Measurements from ENCODE around the gene PTPRJ. TPM values are rescaled to one million over a fixed set of nuclear protein-coding genes. Genes with fewer than 3 reads are reported as not detected.

PTPRJ gene
- total RNA-seq, 1 donor from 2014 or later: 18.6 TPM

- Mint-ChIP-seq H3K27me3 (no peaks in the 10 kb centered on the region), H3K36me3 (no peaks in the 10 kb centered on the region), H3K27ac (no peak overlapping the region), H3K9me3 (no peaks in the 10 kb centered on the region), H3K4me3 (no peak overlapping the region), H3K4me1 (ENCODE audit: unreplicated experiment) (peaks cover 37% of the 10 kb centered on the region)
- peak; percentile 37 for DNase-seq (ENCODE audit: extremely low spot score, unreplicated experiment)
- no peak for TF ChIP-seq CTCF (conservative IDR thresholded peaks at IDR 0.05)
Measured at GRCh38 chr11:48099916-48100446, 119.6 kb downstream of the PTPRJ start.

- Mint-ChIP-seq H3K4me1 (ENCODE audit: unreplicated experiment) (peaks cover 34% of the 10 kb centered on the region), H3K9me3 (no peaks in the 10 kb centered on the region), H3K36me3 (no peaks in the 10 kb centered on the region), H3K27me3 (no peaks in the 10 kb centered on the region), H3K4me3 (peak overlapping the region; percentile 39), H3K27ac (peak overlapping the region; percentile 64)
- DNase-seq (ENCODE audit: extremely low spot score, unreplicated experiment): peak; percentile 49
- no peak for TF ChIP-seq CTCF (conservative IDR thresholded peaks at IDR 0.05)
Measured at GRCh38 chr11:48101044-48101733, 120.8 kb downstream of the PTPRJ start.

GRCh38 chr11:48101958-48102357 lies 121.6 kb downstream of the PTPRJ start:
- H3K36me3 Mint-ChIP-seq: no peaks in the 10 kb centered on the region
- peaks cover 29% of the 10 kb centered on the region for H3K4me1 Mint-ChIP-seq (ENCODE audit: unreplicated experiment)
- no peaks in the 10 kb centered on the region for H3K9me3 Mint-ChIP-seq
- peak overlapping the region; percentile 64 for H3K27ac Mint-ChIP-seq
- no peak for DNase-seq (ENCODE audit: extremely low spot score, unreplicated experiment)
- TF ChIP-seq CTCF (conservative IDR thresholded peaks at IDR 0.05): no peak
- peak overlapping the region; percentile 39 for H3K4me3 Mint-ChIP-seq
- no peaks in the 10 kb centered on the region for H3K27me3 Mint-ChIP-seq

- no peaks in the 10 kb centered on the region for H3K36me3 Mint-ChIP-seq
- H3K9me3 Mint-ChIP-seq: no peaks in the 10 kb centered on the region
Measured at GRCh38 chr11:48103621-48104567, 123.5 kb downstream of the PTPRJ start.

GRCh38 chr11:48104568-48104924 lies 124.2 kb downstream of the PTPRJ start:
- H3K9me3 Mint-ChIP-seq: no peaks in the 10 kb centered on the region
- peak overlapping the region; percentile 79 for H3K27ac Mint-ChIP-seq
- peak; percentile 52 for DNase-seq (ENCODE audit: extremely low spot score, unreplicated experiment)

More at GRCh38 chr11:48103621-48104567, 123.5 kb downstream of the PTPRJ start:
- Mint-ChIP-seq H3K4me3 (no peak overlapping the region), H3K4me1 (ENCODE audit: unreplicated experiment) (peaks cover 31% of the 10 kb centered on the region), H3K27me3 (no peaks in the 10 kb centered on the region), H3K27ac (peak overlapping the region; percentile 79)
- TF ChIP-seq CTCF (conservative IDR thresholded peaks at IDR 0.05): no peak
- peak; percentile 60 for DNase-seq (ENCODE audit: extremely low spot score, unreplicated experiment)

More at GRCh38 chr11:48104568-48104924, 124.2 kb downstream of the PTPRJ start:
- TF ChIP-seq CTCF (conservative IDR thresholded peaks at IDR 0.05): no peak
- Mint-ChIP-seq H3K4me3 (no peak overlapping the region), H3K4me1 (ENCODE audit: unreplicated experiment) (peaks cover 34% of the 10 kb centered on the region), H3K36me3 (no peaks in the 10 kb centered on the region), H3K27me3 (no peaks in the 10 kb centered on the region)

Measured in type B pancreatic cell (in vitro differentiated cells).